ENCODE data around the gene KANK2.

KANK2 gene

DNA sequence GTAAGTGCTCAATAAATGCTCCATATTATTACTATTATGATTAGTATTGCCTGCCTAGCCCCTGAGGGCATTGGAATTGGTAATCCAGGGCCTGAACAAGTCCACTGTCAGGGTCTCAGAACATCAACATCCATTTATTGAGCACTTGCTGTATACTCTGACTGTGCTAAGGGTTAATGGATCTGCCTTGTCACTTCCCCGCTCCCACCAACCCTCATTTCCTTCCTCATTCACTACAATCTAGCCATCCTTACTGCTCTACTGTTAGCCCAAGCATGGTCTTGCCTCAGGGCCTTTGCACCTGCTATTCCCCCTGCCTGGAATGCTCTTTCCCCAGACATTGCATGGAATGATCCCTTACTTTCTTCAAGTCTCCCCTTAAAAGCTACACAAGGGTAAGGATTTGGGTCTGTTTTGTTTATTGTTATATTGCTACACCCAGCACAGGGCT is 29.4 kb upstream of the KANK2 start:
- no peak for TF ChIP-seq REST (IDR thresholded peaks at IDR 0.05; ENCODE audit: insufficient read depth in 1 of 2, low read depth in 2 of 2, low read length in 2 of 2)
- no peak for TF ChIP-seq TAF1 (IDR thresholded peaks at IDR 0.05; ENCODE audit: borderline replicate concordance, insufficient read depth, low read length)
- no peak for TF ChIP-seq SIN3A (IDR thresholded peaks at IDR 0.05; ENCODE audit: borderline replicate concordance, insufficient read depth, low read length)

GRCh38 chr19:11225815-11226214 is 28.5 kb upstream of the KANK2 start:
- no peak for TF ChIP-seq REST (IDR thresholded peaks at IDR 0.05; ENCODE audit: insufficient read depth in 1 of 2, low read depth in 2 of 2, low read length in 2 of 2)
- no peak for TF ChIP-seq TAF1 (IDR thresholded peaks at IDR 0.05; ENCODE audit: borderline replicate concordance, insufficient read depth, low read length)

DNA sequence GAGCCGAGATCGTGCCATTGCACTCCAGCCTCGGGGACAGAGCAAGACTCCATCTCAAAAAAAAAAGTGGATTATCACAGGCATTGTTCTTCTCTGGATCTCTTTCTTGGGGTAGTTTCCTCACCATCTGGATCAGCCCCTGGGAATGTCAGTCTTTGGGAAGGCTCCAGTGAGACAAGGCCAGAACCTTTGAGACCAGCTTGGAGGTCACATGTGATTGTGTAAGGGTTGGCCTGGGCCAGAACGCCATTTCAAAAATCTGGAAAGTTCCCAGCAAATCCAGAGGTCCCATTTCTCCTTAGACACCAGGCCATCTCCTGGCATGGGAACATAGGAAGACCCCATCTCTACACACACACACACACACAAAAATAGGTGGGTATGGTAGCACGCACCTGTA is 27.8 kb upstream of the KANK2 start:
- TF ChIP-seq SIN3A (IDR thresholded peaks at IDR 0.05; ENCODE audit: borderline replicate concordance, insufficient read depth, low read length) (no peak), REST (IDR thresholded peaks at IDR 0.05; ENCODE audit: insufficient read depth in 1 of 2, low read depth in 2 of 2, low read length in 2 of 2) (no peak), POLR2AphosphoS5 (IDR thresholded peaks at IDR 0.05; ENCODE audit: low read depth, low read length) (no peak), FOXP2 (optimal IDR thresholded peaks at IDR 0.05; ENCODE audit: borderline replicate concordance, extremely low read depth, extremely low read length, insufficient read depth) (no peak), TAF1 (IDR thresholded peaks at IDR 0.05; ENCODE audit: borderline replicate concordance, insufficient read depth, low read length) (no peak)

- no peak for TF ChIP-seq POLR2AphosphoS5 (IDR thresholded peaks at IDR 0.05; ENCODE audit: low read depth, low read length)
- no peak for TF ChIP-seq FOXP2 (optimal IDR thresholded peaks at IDR 0.05; ENCODE audit: borderline replicate concordance, extremely low read depth, extremely low read length, insufficient read depth)
Measured at GRCh38 chr19:11224429-11224828, 27.1 kb upstream of the KANK2 start.

- TF ChIP-seq POLR2AphosphoS5 (IDR thresholded peaks at IDR 0.05; ENCODE audit: low read depth, low read length): no peak
- no peak for TF ChIP-seq SIN3A (IDR thresholded peaks at IDR 0.05; ENCODE audit: borderline replicate concordance, insufficient read depth, low read length)
- no peak for TF ChIP-seq REST (IDR thresholded peaks at IDR 0.05; ENCODE audit: insufficient read depth in 1 of 2, low read depth in 2 of 2, low read length in 2 of 2)
- no peak for TF ChIP-seq FOXP2 (optimal IDR thresholded peaks at IDR 0.05; ENCODE audit: borderline replicate concordance, extremely low read depth, extremely low read length, insufficient read depth)
- no peak for TF ChIP-seq TAF1 (IDR thresholded peaks at IDR 0.05; ENCODE audit: borderline replicate concordance, insufficient read depth, low read length)
Measured at GRCh38 chr19:11223200-11223599, 25.9 kb upstream of the KANK2 start.
